Peyer's patch (tissue), 4 donors: ENCODE measurements around the gene PAX9. TPM values are rescaled to one million over a fixed set of nuclear protein-coding genes. Genes with fewer than 3 reads are reported as not detected.

ENCODE experiments used
- DNase-seq, 3 donors: peaks; one replicate each; pipeline ENCODE4 v3.0.0-alpha.2; 2017 to 2019
- H3K27ac ChIP-seq, 4 donors: fragments of 200-600 bp; sonication (generic); one replicate each; pipeline ENCODE4 v1.5.1; 2016 to 2019
- H3K27me3 ChIP-seq, 2 donors: fragments of 200-600 bp; sonication (generic); one replicate each; pipeline ENCODE4 v1.5.1; 2019
- H3K36me3 ChIP-seq, 3 donors: fragments of 200-600 bp; sonication (generic); one replicate each; pipeline ENCODE4 v1.5.1; 2016 to 2019
- H3K4me1 ChIP-seq, 4 donors: fragments of 200-600 bp; sonication (generic); one replicate each; pipeline ENCODE4 v1.5.1; 2016 to 2019
- H3K4me3 ChIP-seq, 4 donors: fragments of 200-600 bp; sonication (generic); 1 replicate in 3 of 4; 2 replicates in 1 of 4; pipeline ENCODE4 v1.5.1; 2016 to 2019; ENCODE audit warnings: mild to moderate bottlenecking in 1 of 4
- H3K9me3 ChIP-seq, 4 donors: fragments of 200-600 bp; sonication (generic); one replicate each; pipeline ENCODE4 v1.5.1; 2016 to 2019; ENCODE audit warnings: mild to moderate bottlenecking in 1 of 4
- POLR2A ChIP-seq, 2 donors: fragments of 450-650 bp; IDR thresholded peaks; one replicate each; pipeline ENCODE4 v1.5.1; 2017; ENCODE audit warnings: antibody characterized with exemption in 2 of 2, mild to moderate bottlenecking in 2 of 2, moderate library complexity in 2 of 2
- total RNA-seq, 4 donors: library from RNA; depleted of rRNA; stranded (reverse); fragments of >200 nt; gene quantifications; one replicate each; pipeline ENCODE4 v1.1.0, GENCODE V29; 2016
- TF ChIP-seq, protein P1 (sequence below), 6 experiments: fragments of 450-650 bp in 4 of 6; fragments of 200-600 bp in 2 of 6; sonication (generic) in 1 of 6; IDR thresholded peaks; one replicate each; pipeline ENCODE4 v1.5.1; 2017 to 2019; ENCODE audit warnings: antibody characterized with exemption in 6 of 6, mild to moderate bottlenecking in 3 of 6, moderate library complexity in 1 of 6

PAX9 gene
- total RNA-seq, 4 donors from 2014 or later = not detected

DNA sequence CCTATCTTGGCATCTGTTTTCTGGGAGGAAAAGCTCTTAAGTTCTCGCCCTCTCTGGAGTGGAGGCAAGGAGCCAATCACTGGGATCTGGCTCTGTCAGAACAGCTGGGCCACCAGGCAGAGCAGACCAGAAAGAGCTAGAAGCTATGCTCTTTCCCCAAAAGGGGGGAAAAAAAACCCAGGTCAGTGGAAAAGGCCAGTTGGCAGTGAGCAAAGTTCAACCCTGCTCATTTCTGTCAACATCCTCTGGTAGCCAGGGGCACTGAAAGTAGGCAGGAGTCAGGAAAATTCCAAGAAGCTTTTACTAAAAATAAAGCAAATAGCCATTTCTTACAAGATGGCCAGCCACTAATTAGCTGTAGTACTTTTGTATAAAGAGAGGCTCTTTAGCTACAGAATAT lies 36.6 kb upstream of the PAX9 start:
- Histone ChIP-seq H3K36me3 (no peaks in the 10 kb centered on the region), H3K4me3 (no peak overlapping the region), H3K27me3 (no peaks in the 10 kb centered on the region), H3K9me3 (no peaks in the 10 kb centered on the region), H3K4me1 (no peaks in the 10 kb centered on the region), H3K27ac (no peak overlapping the region)
- TF ChIP-seq, protein P1, sequence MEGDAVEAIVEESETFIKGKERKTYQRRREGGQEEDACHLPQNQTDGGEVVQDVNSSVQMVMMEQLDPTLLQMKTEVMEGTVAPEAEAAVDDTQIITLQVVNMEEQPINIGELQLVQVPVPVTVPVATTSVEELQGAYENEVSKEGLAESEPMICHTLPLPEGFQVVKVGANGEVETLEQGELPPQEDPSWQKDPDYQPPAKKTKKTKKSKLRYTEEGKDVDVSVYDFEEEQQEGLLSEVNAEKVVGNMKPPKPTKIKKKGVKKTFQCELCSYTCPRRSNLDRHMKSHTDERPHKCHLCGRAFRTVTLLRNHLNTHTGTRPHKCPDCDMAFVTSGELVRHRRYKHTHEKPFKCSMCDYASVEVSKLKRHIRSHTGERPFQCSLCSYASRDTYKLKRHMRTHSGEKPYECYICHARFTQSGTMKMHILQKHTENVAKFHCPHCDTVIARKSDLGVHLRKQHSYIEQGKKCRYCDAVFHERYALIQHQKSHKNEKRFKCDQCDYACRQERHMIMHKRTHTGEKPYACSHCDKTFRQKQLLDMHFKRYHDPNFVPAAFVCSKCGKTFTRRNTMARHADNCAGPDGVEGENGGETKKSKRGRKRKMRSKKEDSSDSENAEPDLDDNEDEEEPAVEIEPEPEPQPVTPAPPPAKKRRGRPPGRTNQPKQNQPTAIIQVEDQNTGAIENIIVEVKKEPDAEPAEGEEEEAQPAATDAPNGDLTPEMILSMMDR (IDR thresholded peaks at IDR 0.05) = no peak
- no peak for TF ChIP-seq POLR2A (IDR thresholded peaks at IDR 0.05)
- DNase-seq = no peak

DNA sequence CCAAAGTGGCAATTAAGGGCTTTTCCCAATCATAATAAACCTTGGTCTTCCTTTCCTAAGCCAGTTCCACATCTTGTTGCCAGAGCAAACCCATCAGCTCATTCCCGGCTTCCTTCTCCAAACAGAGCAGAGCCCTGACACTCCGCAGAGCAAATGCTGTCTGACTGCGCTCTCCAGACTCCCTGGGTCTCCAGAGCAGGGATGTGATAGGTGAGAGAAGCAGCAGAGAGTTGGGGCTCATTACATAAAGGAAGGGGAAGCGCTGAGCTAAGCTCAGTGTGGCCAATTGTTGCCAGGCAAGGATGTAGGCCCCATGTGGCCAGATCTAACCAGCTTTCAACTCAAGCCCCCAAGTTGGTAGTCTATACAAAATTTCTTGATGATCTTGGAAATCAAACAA lies 36.2 kb upstream of the PAX9 start:
- H3K4me1 ChIP-seq = no peaks in the 10 kb centered on the region
- H3K36me3 ChIP-seq = no peaks in the 10 kb centered on the region
- TF ChIP-seq, protein P1 (IDR thresholded peaks at IDR 0.05) = no peak
- no peak for TF ChIP-seq POLR2A (IDR thresholded peaks at IDR 0.05)
- no peak overlapping the region for H3K4me3 ChIP-seq
- no peak overlapping the region for H3K27ac ChIP-seq
- DNase-seq = no peak
- no peaks in the 10 kb centered on the region for H3K27me3 ChIP-seq
- no peaks in the 10 kb centered on the region for H3K9me3 ChIP-seq

DNA sequence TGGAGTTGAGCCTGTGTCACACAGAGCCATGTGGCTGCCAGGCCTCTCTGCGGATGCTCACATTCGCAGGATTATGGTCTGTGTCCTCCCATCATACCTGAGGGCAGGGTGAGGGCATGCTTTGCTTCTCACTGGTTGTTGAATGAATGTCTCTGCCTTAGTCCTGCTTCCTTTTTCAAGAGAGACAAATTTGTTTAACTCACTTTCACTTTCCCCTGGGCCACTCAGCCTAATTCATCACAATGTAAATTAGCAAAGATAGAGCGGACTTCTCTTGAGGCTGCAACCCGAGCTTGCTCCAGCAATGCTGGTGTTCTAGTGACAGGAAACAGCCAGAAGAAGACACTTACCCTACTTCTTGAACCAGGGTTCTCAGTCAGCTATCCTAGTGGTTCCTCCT lies 35.5 kb upstream of the PAX9 start:
- TF ChIP-seq, protein P1 (IDR thresholded peaks at IDR 0.05) = no peak
- TF ChIP-seq POLR2A (IDR thresholded peaks at IDR 0.05) = no peak
- H3K36me3 ChIP-seq = no peaks in the 10 kb centered on the region
- DNase-seq = no peak
- no peaks in the 10 kb centered on the region for H3K4me1 ChIP-seq
- H3K9me3 ChIP-seq = no peaks in the 10 kb centered on the region
- no peaks in the 10 kb centered on the region for H3K27me3 ChIP-seq
- no peak overlapping the region for H3K27ac ChIP-seq
- no peak overlapping the region for H3K4me3 ChIP-seq

DNA sequence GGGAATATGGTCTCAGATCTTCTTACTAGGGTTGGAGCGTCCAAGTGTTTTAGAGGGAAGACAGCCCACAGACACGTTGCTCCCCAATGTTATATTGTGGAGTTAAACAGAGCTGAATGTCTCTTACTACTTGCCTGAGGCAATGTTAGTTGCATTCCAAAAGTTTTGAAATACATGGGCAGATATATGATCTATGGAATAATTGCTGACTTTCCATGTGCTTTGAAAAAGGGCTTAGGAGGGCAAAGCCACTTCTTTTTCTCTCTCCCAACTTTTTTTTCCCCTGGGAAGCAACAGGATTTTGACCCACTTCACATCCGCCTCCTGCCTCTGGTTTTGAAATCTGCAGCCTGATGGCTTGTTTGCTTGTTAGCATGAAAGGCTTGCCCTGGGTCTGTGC lies 33.7 kb upstream of the PAX9 start:
- TF ChIP-seq, protein P1 (IDR thresholded peaks at IDR 0.05) = no peak
- no peak for TF ChIP-seq POLR2A (IDR thresholded peaks at IDR 0.05)
- DNase-seq = no peak
- no peaks in the 10 kb centered on the region for H3K4me1 ChIP-seq

DNA sequence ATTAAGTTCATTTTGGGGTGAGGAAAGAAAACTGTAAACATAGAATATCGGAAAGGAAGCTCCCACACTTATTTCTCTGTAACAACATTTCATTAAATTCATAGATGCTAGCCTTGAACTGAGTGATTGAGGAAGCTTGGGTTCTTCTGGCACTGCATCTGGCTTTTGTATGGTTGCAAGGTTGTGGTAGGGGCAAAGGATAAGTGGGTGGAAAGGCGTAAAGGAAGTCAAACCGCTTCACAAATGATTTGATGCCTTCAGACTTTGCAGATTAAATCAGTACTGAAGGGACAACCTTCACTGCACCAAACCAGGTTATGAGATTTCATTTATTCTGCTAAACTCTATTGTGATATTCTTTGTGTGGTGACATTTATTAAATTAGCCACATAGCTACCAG lies 28.1 kb upstream of the PAX9 start:
- H3K9me3 ChIP-seq = no peaks in the 10 kb centered on the region

More for the DNA sequence above, 33.7 kb upstream of the PAX9 start:
- H3K36me3 ChIP-seq = no peaks in the 10 kb centered on the region
- no peak overlapping the region for H3K4me3 ChIP-seq
- no peak overlapping the region for H3K27ac ChIP-seq
- H3K27me3 ChIP-seq = no peaks in the 10 kb centered on the region
- H3K9me3 ChIP-seq = no peaks in the 10 kb centered on the region

More for the DNA sequence above, 28.1 kb upstream of the PAX9 start:
- no peak overlapping the region for H3K4me3 ChIP-seq
- no peaks in the 10 kb centered on the region for H3K4me1 ChIP-seq
- DNase-seq = no peak
- no peaks in the 10 kb centered on the region for H3K36me3 ChIP-seq
- H3K27ac ChIP-seq = no peak overlapping the region
- no peak for TF ChIP-seq POLR2A (IDR thresholded peaks at IDR 0.05)
- TF ChIP-seq, protein P1 (IDR thresholded peaks at IDR 0.05) = no peak
- no peaks in the 10 kb centered on the region for H3K27me3 ChIP-seq
